GM12878 (cell line): ENCODE measurements around the gene ARHGEF37. TPM values are rescaled to one million over a fixed set of nuclear protein-coding genes. Genes with fewer than 3 reads are reported as not detected.

Source experiments
- ATAC-seq: fragments of 200-7000 bp; cut with Tn5 transposase; 3 replicates; pipeline ENCODE4 v1.9.1; 2020; ENCODE audit warnings: mild to moderate bottlenecking, moderate library complexity
- BruUV-seq: library from RNA; stranded (reverse); fragments of 400-500 nt; replicated peaks from 2 replicates; lab custom pipeline; 2021; lab: Mats Ljungman, UMichigan
- CTCF ChIA-PET: fragments of 300-600 bp; sonication (Branson Sonifier 250); formaldehyde crosslinking; extraction: SDS; loops from one replicate; lab custom pipeline; 2021; ENCODE audit warnings: inconsistent platforms; lab: Yijun Ruan, JAX
- POLR2A ChIA-PET: fragments of 350-600 bp; formaldehyde crosslinking; extraction: SDS; loops from one replicate; lab custom pipeline; 2021; ENCODE audit warnings: inconsistent platforms; lab: Charles Lee
- RAD21 ChIA-PET: fragments of 300-600 bp; sonication (Branson Sonifier 250); formaldehyde crosslinking; loops from one replicate; lab custom pipeline; 2023; ENCODE audit warnings: antibody characterized with exemption; ENCODE audit not compliant: unreplicated experiment; lab: Charles Lee
- SMC1A ChIA-PET: fragments of 300-600 bp; sonication (Branson Sonifier 250); formaldehyde crosslinking; loops from one replicate; lab custom pipeline; 2023; ENCODE audit not compliant: unreplicated experiment, uncharacterized antibody; lab: Charles Lee
- DNase-seq: peaks from one replicate; pipeline ENCODE4 v3.0.0-alpha.2; 2011; ENCODE audit warnings: low read depth, low spot score
- FAIRE-seq: peaks from 3 replicates; lab custom pipeline; 2011; peaks lifted over from hg19 to GRCh38; lab: Jason Lieb, UNC
- H2AFZ ChIP-seq: 2 replicates; pipeline ENCODE4 v1.6.0; 2011; ENCODE audit warnings: low read depth, low read length, control low read depth; ENCODE audit not compliant: control insufficient read depth
- H3K27ac ChIP-seq: 2 replicates; pipeline ENCODE4 v1.5.1; 2011; ENCODE audit warnings: control low read depth; ENCODE audit not compliant: control insufficient read depth, insufficient read depth
- H3K27me3 ChIP-seq, 2 experiments: replicated peaks in 1 of 2; 2 replicates each; pipeline versions ENCODE4 v1.6.0 to v1.6.1; 2011; ENCODE audit warnings: low read length in 1 of 2; ENCODE audit not compliant: control insufficient read depth in 2 of 2, insufficient read depth in 2 of 2
- H3K36me3 ChIP-seq, 2 experiments: 2 replicates each; pipeline ENCODE4 v1.5.1; 2011; ENCODE audit warnings: low read length in 1 of 2; ENCODE audit not compliant: control insufficient read depth in 2 of 2, insufficient read depth in 2 of 2
- H3K4me1 ChIP-seq: 2 replicates; pipeline ENCODE4 v1.6.1; 2011; ENCODE audit warnings: mild to moderate bottlenecking, low read length, moderate library complexity, mixed read lengths; ENCODE audit not compliant: control insufficient read depth, insufficient read depth
- H3K4me2 ChIP-seq: 2 replicates; pipeline ENCODE4 v1.6.0; 2011; ENCODE audit warnings: control low read depth; ENCODE audit not compliant: control insufficient read depth, insufficient read depth
- H3K4me3 ChIP-seq: fragments of 200-600 bp; sonication (generic); 2 replicates; pipeline ENCODE4 v1.5.1; 2016
- H3K79me2 ChIP-seq: 2 replicates; pipeline ENCODE4 v1.6.0; 2011; ENCODE audit warnings: low read length; ENCODE audit not compliant: control insufficient read depth, insufficient read depth
- H3K9ac ChIP-seq: 2 replicates; pipeline ENCODE4 v1.8.0; 2011; ENCODE audit warnings: low read length, control low read depth, mixed read lengths; ENCODE audit not compliant: control insufficient read depth, insufficient read depth
- H3K9me3 ChIP-seq: replicated peaks from 3 replicates; pipeline ENCODE4 v1.5.1; 2011; ENCODE audit warnings: mild to moderate bottlenecking, low read length; ENCODE audit not compliant: control insufficient read depth, insufficient read depth
- H4K20me1 ChIP-seq: 2 replicates; pipeline ENCODE4 v1.6.0; 2011; ENCODE audit not compliant: control insufficient read depth, insufficient read depth
- EED ChIP-seq: sonication (generic); IDR thresholded peaks from 2 replicates; pipeline ENCODE4 v1.6.1; 2016; ENCODE audit warnings: antibody characterized with exemption, low read depth
- ETV6 ChIP-seq, 2 experiments: fragments of 450-650 bp in 1 of 2; IDR thresholded peaks in 1 of 2; conservative IDR thresholded peaks in 1 of 2; 2 replicates each; pipeline ENCODE4 v1.6.1; 2014; ENCODE audit warnings: antibody characterized with exemption in 1 of 2, borderline replicate concordance in 1 of 2, low read depth in 1 of 2, mild to moderate bottlenecking in 1 of 2, moderate library complexity in 1 of 2
- HSF1 ChIP-seq: fragments of 150-350 bp; IDR thresholded peaks from 2 replicates; pipeline ENCODE4 v1.6.1; 2014; ENCODE audit warnings: mild to moderate bottlenecking, low read depth, low read length
- IRF3 ChIP-seq: fragments of 450-650 bp; IDR thresholded peaks from 2 replicates; pipeline ENCODE4 v1.6.1; 2014; ENCODE audit warnings: mild to moderate bottlenecking
- IRF5 ChIP-seq: fragments of 450-650 bp; IDR thresholded peaks from 2 replicates; pipeline ENCODE4 v1.6.1; 2017; ENCODE audit warnings: borderline replicate concordance
- LARP7 ChIP-seq: fragments of 450-650 bp; IDR thresholded peaks from 2 replicates; pipeline ENCODE4 v1.6.1; 2017; ENCODE audit warnings: mild to moderate bottlenecking
- NFYA ChIP-seq: IDR thresholded peaks from 2 replicates; pipeline ENCODE4 v1.6.1; 2011; ENCODE audit warnings: low read depth, mild to moderate bottlenecking, low read length, improper control_type of control experiment, borderline replicate concordance
- PML ChIP-seq: IDR thresholded peaks from 2 replicates; pipeline ENCODE4 v1.6.1; 2012; ENCODE audit warnings: low read length, inconsistent platforms
- SMARCA5 ChIP-seq: fragments of 450-650 bp; IDR thresholded peaks from 2 replicates; pipeline ENCODE4 v1.6.1; 2017; ENCODE audit warnings: mild to moderate bottlenecking
- TCF7 ChIP-seq: IDR thresholded peaks from 2 replicates; pipeline ENCODE4 v1.6.1; 2014; ENCODE audit warnings: antibody characterized with exemption, borderline replicate concordance
- USF2 ChIP-seq: IDR thresholded peaks from 2 replicates; pipeline ENCODE4 v1.6.1; 2011; ENCODE audit warnings: low read depth, low read length, improper control_type of control experiment, borderline replicate concordance
- ZBED1 ChIP-seq: IDR thresholded peaks from 2 replicates; pipeline ENCODE4 v1.6.1; 2016; ENCODE audit warnings: borderline replicate concordance
- ZBTB11 ChIP-seq: fragments of 450-650 bp; formaldehyde crosslinking; IDR thresholded peaks from 2 replicates; pipeline ENCODE4 v1.5.0; 2022; ENCODE audit warnings: mild to moderate bottlenecking, missing genetic modification characterization
- WGBS: methylation state at CpG from one replicate; pipeline ENCODE4 v1.1.6; 2016; ENCODE audit warnings: low lambda C conversion rate; ENCODE audit not compliant: insufficient replicate concordance, insufficient coverage; ENCODE audit errors: missing lambda C conversion rate; 5-methylcytosine and 5-hydroxymethylcytosine counted together
- in situ Hi-C: fragments of 300-500 bp; cut with MboI; formaldehyde crosslinking; loops from 9 replicates; pipeline ENCODE4 v1.14.3; 2018; ENCODE audit warnings: mixed read lengths
- intact Hi-C: fragments of 100-400 bp; cut with micrococcal nuclease; formaldehyde crosslinking; loops from one replicate; pipeline ENCODE4 v1.14.2; 2022; ENCODE audit not compliant: unreplicated experiment
- polyA plus RNA-seq, 11 experiments: library from polyadenylated mRNA; depleted of rRNA in 4 of 11; unstranded in 6 of 11; stranded (reverse) in 5 of 11; fragments of >200 nt; fragmentation: Nextera tagmentation in 4 of 11; fragmentation: Illumina TruSeq in 1 of 11; extraction: Ambion mirVana in 4 of 11; extraction: Trizol in 1 of 11; gene quantifications; 1 replicate in 1 of 11; 2 replicates in 10 of 11; pipeline versions ENCODE4 v1.2.1 to v1.2.3, GENCODE V29; 2011 to 2016; ENCODE audit warnings: inconsistent platforms in 2 of 11, missing spikeins in 2 of 11, low read depth in 1 of 11
- total RNA-seq, 4 experiments: library from RNA; depleted of rRNA in 3 of 4; stranded (reverse); fragments of >200 nt in 3 of 4; fragmentation: Illumina TruSeq in 1 of 4; extraction: Trizol in 1 of 4; gene quantifications; 2 replicates each; pipeline versions ENCODE4 v1.2.1 to v1.2.3, GENCODE V29; 2013 to 2021

ARHGEF37 gene
- total and polyA plus RNA-seq, 10 of the 15 experiments (the other 5 are each of a cell fraction or from before 2014, with no cell fraction given): 0.16 to 1.1 (median 0.63) TPM

GRCh38 chr5:149609640-149610219, 28.4 kb downstream of the ARHGEF37 start:
- H3K27ac ChIP-seq: no peak overlapping the region
- BruUV-seq: no TSS peak
- RAD21 ChIA-PET: interaction anchor here (2.2 kb wide), 1 partner anchor 8 kb away, joined by 16 read pairs; no protein-coding TSS in a partner anchor

More at GRCh38 chr5:149609640-149610219, 28.4 kb downstream of the ARHGEF37 start:
- Histone ChIP-seq H3K4me2 (no peak overlapping the region), H3K9ac (no peak overlapping the region), H3K36me3 (no peaks in the 10 kb centered on the region), H3K4me1 (peaks cover 18% of the 10 kb centered on the region), H3K9me3 (peaks cover 3% of the 10 kb centered on the region; the same call in 2 of the 3 replicates), H3K27me3 (no peaks in the 10 kb centered on the region), H3K4me3 (no peak overlapping the region), H4K20me1 (no peaks in the 10 kb centered on the region), H2AFZ (no peak overlapping the region), H3K79me2 (no peaks in the 10 kb centered on the region)
- no peak for ATAC-seq
- no peak for DNase-seq
- WGBS: 85% methylated on average over 14 of the region's 14 CpGs
- ChIA-PET POLR2A (interaction anchor here (0.9 to 1.6 kb wide), 2 partner anchors 8 to 223 kb away, joined by 3 to 5 read pairs; no protein-coding TSS in a partner anchor), SMC1A (interaction anchor here (0.6 to 3.7 kb wide), 3 partner anchors 9 to 254 kb away, joined by 3 to 22 read pairs (median 5); no protein-coding TSS in a partner anchor), CTCF (interaction anchor here (0.8 to 2.8 kb wide), 5 partner anchors 9 to 789 kb away, joined by 3 to 31 read pairs (median 4); no protein-coding TSS in a partner anchor)
- intact Hi-C loops: no loop called here
- no peak for TF ChIP-seq NFYA
- TF ChIP-seq SMARCA5: no peak
- TF ChIP-seq IRF3: no peak
- no peak for TF ChIP-seq HSF1
- no peak for TF ChIP-seq ZBED1
- TF ChIP-seq PML: no peak
- no peak for TF ChIP-seq ZBTB11
- no peak for TF ChIP-seq USF2
- no peak for TF ChIP-seq TCF7
- TF ChIP-seq EED: no peak
- TF ChIP-seq IRF5: no peak
- TF ChIP-seq ETV6 (conservative IDR thresholded peaks at IDR 0.05 in 1 of 2, IDR thresholded peaks at IDR 0.05 in 1 of 2; ENCODE audit: borderline replicate concordance in 1 of 2, low read depth in 1 of 2): no peak
- TF ChIP-seq LARP7: no peak
- no peak for FAIRE-seq
- in situ Hi-C loops: no loop called here
